Lower leg skin (tissue), 3 donors: ENCODE results near the gene REST.

ENCODE experiments used
- CTCF ChIP-seq, 3 donors: fragments of 450-650 bp; IDR thresholded peaks; one replicate each; pipeline ENCODE4 v1.5.1; 2016; ENCODE audit warnings: antibody characterized with exemption in 3 of 3, mild to moderate bottlenecking in 3 of 3, moderate library complexity in 2 of 3
- POLR2A ChIP-seq, 2 donors: fragments of 450-650 bp; IDR thresholded peaks; one replicate each; pipeline ENCODE4 v1.6.1; 2016 to 2017; ENCODE audit warnings: antibody characterized with exemption in 2 of 2, mild to moderate bottlenecking in 1 of 2, moderate library complexity in 1 of 2

- TF ChIP-seq CTCF (IDR thresholded peaks at IDR 0.05) (no peak), POLR2A (IDR thresholded peaks at IDR 0.05) (no peak)
These were observed 69.2 kb downstream of the REST start for GRCh38 chr4:56976837-56977320.
